ENCODE results near the gene HNRNPF. TPM values are rescaled to one million over a fixed set of nuclear protein-coding genes. Genes with fewer than 3 reads are reported as not detected.

Gene HNRNPF
- total and polyA plus RNA-seq, 2 of the 4 experiments (the other 2 are of a cell fraction), result 169 to 207 TPM

- H4K5ac ChIP-seq (ENCODE audit: low read depth, low read length), result no peak overlapping the region
- 77% methylated on average over 4 of the region's 14 CpGs; no CpG with 5 or more reads in 1 of the 2 experiments for WGBS, 2 experiments (ENCODE audit: extremely low coverage in 2 of 2, insufficient read length in 1 of 2)
- H4K8ac ChIP-seq (ENCODE audit: low read depth in 2 of 2, low read length in 2 of 2), result no peak overlapping the region
- no peaks in the 10 kb centered on the region for H3K4me1 ChIP-seq (ENCODE audit: control insufficient read depth, insufficient read depth, low read length)
- H3K9me1 ChIP-seq (ENCODE audit: insufficient read depth, low read length), result peaks cover 3% of the 10 kb centered on the region
- peaks cover 12 to 17% of the 10 kb centered on the region in 2 experiments; a peak in 3 of 4 replicates for H3K79me1 ChIP-seq (ENCODE audit: low read depth in 1 of 2, low read length in 2 of 2)
- dilution Hi-C loops (cut with HindIII; ENCODE audit: low sequenced_read_pairs, unreplicated experiment) (no loop called here), intact Hi-C loops (cut with micrococcal nuclease) (no loop called here), in situ Hi-C loops (cut with MboI; ENCODE audit: low sequenced_read_pairs) (no loop called here)
- ChIA-PET CTCF (no interaction called here), POLR2A (ENCODE audit: unreplicated experiment) (no interaction called here)
- H3K18ac ChIP-seq (ENCODE audit: low read depth, low read length), result no peak overlapping the region
- ATAC-seq (ENCODE audit: low read depth), result 0 out of 2 replicates have a peak, but pooled peaks have one; percentile 7
- no peak overlapping the region for H2AK9ac ChIP-seq (replicated peaks; ENCODE audit: low read depth, low read length, poor library complexity)
- no peak overlapping the region for H3K4me2 ChIP-seq (ENCODE audit: low read depth, low read length)
- H4K20me1 ChIP-seq (ENCODE audit: insufficient read depth, low read length), result peaks cover 29% of the 10 kb centered on the region
- H3K9me3 ChIP-seq (ENCODE audit: control insufficient read depth, insufficient read depth, low read length), result no peaks in the 10 kb centered on the region
- no peak overlapping the region for H3K23ac ChIP-seq (ENCODE audit: low read depth, low read length)
- no peaks in the 10 kb centered on the region for H3K27me3 ChIP-seq (ENCODE audit: control insufficient read depth, insufficient read depth, low read length)
- H3K36me3 ChIP-seq (ENCODE audit: control insufficient read depth, insufficient read depth, low read length), result peaks cover 23% of the 10 kb centered on the region
- H3K56ac ChIP-seq (ENCODE audit: extremely low read depth, insufficient read depth, low read length), result no peak overlapping the region
- no peak overlapping the region for H4K91ac ChIP-seq (ENCODE audit: insufficient read depth, low read depth, low read length)
- H2BK20ac ChIP-seq (ENCODE audit: low read depth, low read length), result no peak overlapping the region
- TF ChIP-seq RAD21 (IDR thresholded peaks at IDR 0.05; ENCODE audit: low read length) (no peak), ELK1 (IDR thresholded peaks at IDR 0.05; ENCODE audit: borderline replicate concordance, low read depth, low read length) (no peak), RFX5 (IDR thresholded peaks at IDR 0.05; ENCODE audit: low read depth, low read length) (no peak), RCOR1 (IDR thresholded peaks at IDR 0.05; ENCODE audit: insufficient replicate concordance, low read length) (no peak), MAFK (IDR thresholded peaks at IDR 0.05; ENCODE audit: low read depth, low read length) (no peak), USF2 (IDR thresholded peaks at IDR 0.05; ENCODE audit: low read depth, low read length) (no peak), BHLHE40 (IDR thresholded peaks at IDR 0.05; ENCODE audit: low read depth, low read length) (no peak), SMC3 (IDR thresholded peaks at IDR 0.05; ENCODE audit: low read depth, low read length) (no peak), NFE2L2 (IDR thresholded peaks at IDR 0.05; ENCODE audit: low read depth, low read length) (no peak), CEBPB (IDR thresholded peaks at IDR 0.05; ENCODE audit: low read depth, low read length) (no peak), POLR2A (IDR thresholded peaks at IDR 0.05; ENCODE audit: low read depth, low read length) (no peak)
- no peak overlapping the region for H3K4ac ChIP-seq (ENCODE audit: low read depth, low read length)
- no peak overlapping the region for H2AK5ac ChIP-seq (ENCODE audit: low read depth, low read length)
- no peak overlapping the region for H3K9ac ChIP-seq (ENCODE audit: low read depth, low read length)
- no peak overlapping the region for H2AFZ ChIP-seq (replicated peaks; ENCODE audit: low read length, poor library complexity)
- no peak overlapping the region for H3K14ac ChIP-seq (replicated peaks; ENCODE audit: low read depth, low read length)
- no peak overlapping the region for H2BK120ac ChIP-seq (ENCODE audit: low read depth, low read length)
- no peak overlapping the region for H3K27ac ChIP-seq (ENCODE audit: insufficient read depth, low read length)
- no peak overlapping the region for H2BK5ac ChIP-seq (ENCODE audit: low read depth, low read length, poor library complexity, severe bottlenecking)
- H3K4me3 ChIP-seq (ENCODE audit: insufficient read depth, low read depth, low read length), result no peak overlapping the region
- BruUV-seq (replicated peaks), result no TSS peak
- no peak for DNase-seq
- H2BK15ac ChIP-seq (ENCODE audit: low read depth, low read length), result no peak overlapping the region
Measured at GRCh38 chr10:43383204-43383971, 25.6 kb downstream of the HNRNPF start.
